Measurements from ENCODE around the gene ATF3. TPM values are rescaled to one million over a fixed set of nuclear protein-coding genes. Genes with fewer than 3 reads are reported as not detected.

The ATF3 gene
- total RNA-seq, 1 experiment from 2014 or later: 43.2 TPM

- ChIA-PET RAD21 (ENCODE audit: low non-redundant PET in 1 of 2, low total read pairs in 2 of 2, uncharacterized antibody in 2 of 2, unreplicated experiment in 2 of 2) (no interaction called here), POLR2A (no interaction called here), CTCF (no interaction called here)
- intact Hi-C loops (cut with micrococcal nuclease): no loop called here
- no peaks in the 10 kb centered on the region for H3K79me2 ChIP-seq (ENCODE audit: insufficient read depth, low read length)
- H4K20me1 ChIP-seq (ENCODE audit: insufficient read depth): no peaks in the 10 kb centered on the region
- no peak overlapping the region for H3K9ac ChIP-seq (ENCODE audit: low read length)
- H3K4me2 ChIP-seq (ENCODE audit: low read length): no peak overlapping the region
- no peak overlapping the region for H3K4me3 ChIP-seq (replicated peaks in 1 of 2; ENCODE audit: low read depth in 1 of 2, low read length in 2 of 2)
- TF ChIP-seq SRF (IDR thresholded peaks at IDR 0.05; ENCODE audit: low read depth) (no peak), YY1 (IDR thresholded peaks at IDR 0.05; ENCODE audit: extremely low read depth, insufficient replicate concordance, low read depth, low read length) (no peak), CEBPB (IDR thresholded peaks at IDR 0.05; ENCODE audit: low read depth) (no peak), FOSL1 (IDR thresholded peaks at IDR 0.05; ENCODE audit: low read depth) (no peak), MAX (IDR thresholded peaks at IDR 0.05) (no peak), EZH2phosphoT487 (IDR thresholded peaks at IDR 0.05; ENCODE audit: borderline replicate concordance) (no peak), ATF3 (IDR thresholded peaks at IDR 0.05) (no peak)
- peaks cover 18 to 34% of the 10 kb centered on the region in 2 experiments for H3K4me1 ChIP-seq (ENCODE audit: control insufficient read depth in 1 of 2, insufficient read depth in 2 of 2, low read length in 2 of 2)
- BruUV-seq (replicated peaks): no TSS peak
- H3K27ac ChIP-seq (ENCODE audit: low read depth, low read length): no peak overlapping the region
- ATAC-seq: no peak
- no peak for DNase-seq (ENCODE audit: low read depth, low spot score)
- H2AFZ ChIP-seq (ENCODE audit: low read depth, low read length, poor library complexity, severe bottlenecking): no peak overlapping the region
- H3K36me3 ChIP-seq (ENCODE audit: control insufficient read depth in 1 of 2, insufficient read depth in 2 of 2, low read length in 2 of 2): no peaks in the 10 kb centered on the region
- no peaks in the 10 kb centered on the region for H3K9me2 ChIP-seq (ENCODE audit: insufficient read depth)
- H3K9me3 ChIP-seq (ENCODE audit: control insufficient read depth in 1 of 2, insufficient read depth in 1 of 2, low read depth in 1 of 2, low read length in 2 of 2): no peaks in the 10 kb centered on the region
- no peaks in the 10 kb centered on the region for H3K27me3 ChIP-seq (ENCODE audit: insufficient read depth, low read length)
These were observed 16.6 kb upstream of the ATF3 start for GRCh38 chr1:212591922-212592321.

GRCh38 chr1:212593821-212594251 lies 14.7 kb upstream of the ATF3 start:
- no peak overlapping the region for H3K4me3 ChIP-seq (replicated peaks in 1 of 2; ENCODE audit: low read depth in 1 of 2, low read length in 2 of 2)
- H3K4me2 ChIP-seq (ENCODE audit: low read length): peak overlapping the region; percentile 19; the same call in 1 of the 2 replicates
- ChIA-PET POLR2A (no interaction called here), CTCF (interaction anchor here (0.8 kb wide), 1 partner anchor 117 kb away, joined by 3 read pairs; no protein-coding TSS in a partner anchor), RAD21 (ENCODE audit: low non-redundant PET in 1 of 2, low total read pairs in 2 of 2, uncharacterized antibody in 2 of 2, unreplicated experiment in 2 of 2) (no interaction called here)
- DNase-seq (ENCODE audit: low read depth, low spot score) (no peak), ATAC-seq (no peak)
- no TSS peak for BruUV-seq (replicated peaks)
- no peak overlapping the region; the same call in 1 of the 2 replicates for H3K9ac ChIP-seq (ENCODE audit: low read length)
- intact Hi-C loops (cut with micrococcal nuclease): no loop called here
- no peaks in the 10 kb centered on the region for H4K20me1 ChIP-seq (ENCODE audit: insufficient read depth)
- TF ChIP-seq FOSL1 (IDR thresholded peaks at IDR 0.05; ENCODE audit: low read depth): no peak
- TF ChIP-seq ZBTB33 (IDR thresholded peaks at IDR 0.05; ENCODE audit: extremely low read depth, insufficient replicate concordance, low read length): no peak
- TF ChIP-seq CTCF (IDR thresholded peaks at IDR 0.05 in 2 of 3, conservative IDR thresholded peaks at IDR 0.05 in 1 of 3; ENCODE audit: borderline replicate concordance in 1 of 3, insufficient read depth in 1 of 3, low read depth in 2 of 3, low read length in 2 of 3): no peak
- H3K27me3 ChIP-seq (ENCODE audit: insufficient read depth, low read length): no peaks in the 10 kb centered on the region
- no peak overlapping the region for H3K27ac ChIP-seq (ENCODE audit: low read depth, low read length)
- H2AFZ ChIP-seq (ENCODE audit: low read depth, low read length, poor library complexity, severe bottlenecking): peak overlapping the region; percentile 49
- H3K9me2 ChIP-seq (ENCODE audit: insufficient read depth): no peaks in the 10 kb centered on the region
- no peaks in the 10 kb centered on the region for H3K79me2 ChIP-seq (ENCODE audit: insufficient read depth, low read length)
- H3K4me1 ChIP-seq (ENCODE audit: control insufficient read depth in 1 of 2, insufficient read depth in 2 of 2, low read length in 2 of 2): peaks cover 18 to 44% of the 10 kb centered on the region in 2 experiments
- H3K9me3 ChIP-seq (ENCODE audit: control insufficient read depth in 1 of 2, insufficient read depth in 1 of 2, low read depth in 1 of 2, low read length in 2 of 2): no peaks in the 10 kb centered on the region
- no peaks in the 10 kb centered on the region for H3K36me3 ChIP-seq (ENCODE audit: control insufficient read depth in 1 of 2, insufficient read depth in 2 of 2, low read length in 2 of 2)
